Ureter (tissue), 1 donor: ENCODE data around the gene HNF1A. TPM values are rescaled to one million over a fixed set of nuclear protein-coding genes. Genes with fewer than 3 reads are reported as not detected.

Experiments
- DNase-seq: peaks from one replicate; pipeline ENCODE4 v3.0.0-alpha.2; 2020; ENCODE audit warnings: low spot score
- total RNA-seq: library from RNA; stranded (reverse); gene quantifications from one replicate; pipeline ENCODE4 v1.2.4, GENCODE V29; 2023
- donor health status: DM: yes; HTN: yes; CAD: no.

Gene HNF1A
- total RNA-seq, 1 donor from 2014 or later = not detected

GRCh38 chr12:120988658-120989057 is 10.3 kb downstream of the HNF1A start:
- no peak for DNase-seq

GRCh38 chr12:120989687-120990086 is 11.3 kb downstream of the HNF1A start:
- no peak for DNase-seq

GRCh38 chr12:120990487-120991055 is 12.2 kb downstream of the HNF1A start:
- no peak for DNase-seq

- no peak for DNase-seq
These were observed 13.6 kb downstream of the HNF1A start for GRCh38 chr12:120991965-120992364.

DNA sequence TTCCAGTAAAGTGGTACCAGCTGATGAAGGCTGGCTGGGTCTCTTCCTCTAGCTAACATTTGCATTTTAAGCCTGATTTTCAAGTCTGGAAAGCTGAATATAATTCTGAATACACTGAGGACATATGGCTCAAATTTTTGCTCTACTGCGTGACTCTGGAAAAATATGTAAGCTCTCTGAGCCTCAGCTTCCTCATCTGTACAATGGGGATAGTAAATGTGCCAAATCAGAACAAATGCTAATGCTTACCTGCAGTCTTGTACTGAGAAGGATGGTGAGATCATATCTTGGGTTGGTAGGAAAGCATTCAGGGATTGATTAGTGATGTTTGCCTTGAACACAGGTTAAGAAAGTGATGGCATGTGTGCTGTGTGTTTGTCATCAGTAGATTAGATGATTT is 14.6 kb downstream of the HNF1A start:
- no peak for DNase-seq

DNA sequence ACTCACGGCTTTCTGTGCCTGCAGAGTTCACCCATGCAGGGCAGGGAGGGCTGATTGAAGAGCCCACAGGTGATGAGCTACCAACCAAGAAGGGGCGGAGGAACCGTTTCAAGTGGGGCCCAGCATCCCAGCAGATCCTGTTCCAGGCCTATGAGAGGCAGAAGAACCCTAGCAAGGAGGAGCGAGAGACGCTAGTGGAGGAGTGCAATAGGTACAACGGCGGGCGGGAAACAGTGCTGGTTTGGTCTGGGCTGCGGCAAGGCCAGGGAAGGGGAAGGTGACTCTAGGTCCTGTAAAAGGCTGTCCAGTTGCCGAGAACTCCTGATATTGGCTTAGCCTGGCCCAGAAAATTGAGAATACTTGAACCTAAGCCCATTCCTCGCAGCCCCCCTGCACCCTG is 15.2 kb downstream of the HNF1A start:
- no peak for DNase-seq

DNA sequence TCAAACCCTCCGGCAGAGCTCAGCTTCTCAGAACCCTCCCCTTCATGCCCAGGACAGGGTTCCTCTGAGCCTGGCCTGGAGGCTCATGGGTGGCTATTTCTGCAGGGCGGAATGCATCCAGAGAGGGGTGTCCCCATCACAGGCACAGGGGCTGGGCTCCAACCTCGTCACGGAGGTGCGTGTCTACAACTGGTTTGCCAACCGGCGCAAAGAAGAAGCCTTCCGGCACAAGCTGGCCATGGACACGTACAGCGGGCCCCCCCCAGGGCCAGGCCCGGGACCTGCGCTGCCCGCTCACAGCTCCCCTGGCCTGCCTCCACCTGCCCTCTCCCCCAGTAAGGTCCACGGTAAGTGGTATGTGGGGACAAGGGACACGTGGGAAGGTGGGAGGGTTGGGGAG is 15.7 kb downstream of the HNF1A start:
- DNase-seq = no peak

- DNase-seq = no peak
These were observed 16.4 kb downstream of the HNF1A start for GRCh38 chr12:120994589-120995337.

DNA sequence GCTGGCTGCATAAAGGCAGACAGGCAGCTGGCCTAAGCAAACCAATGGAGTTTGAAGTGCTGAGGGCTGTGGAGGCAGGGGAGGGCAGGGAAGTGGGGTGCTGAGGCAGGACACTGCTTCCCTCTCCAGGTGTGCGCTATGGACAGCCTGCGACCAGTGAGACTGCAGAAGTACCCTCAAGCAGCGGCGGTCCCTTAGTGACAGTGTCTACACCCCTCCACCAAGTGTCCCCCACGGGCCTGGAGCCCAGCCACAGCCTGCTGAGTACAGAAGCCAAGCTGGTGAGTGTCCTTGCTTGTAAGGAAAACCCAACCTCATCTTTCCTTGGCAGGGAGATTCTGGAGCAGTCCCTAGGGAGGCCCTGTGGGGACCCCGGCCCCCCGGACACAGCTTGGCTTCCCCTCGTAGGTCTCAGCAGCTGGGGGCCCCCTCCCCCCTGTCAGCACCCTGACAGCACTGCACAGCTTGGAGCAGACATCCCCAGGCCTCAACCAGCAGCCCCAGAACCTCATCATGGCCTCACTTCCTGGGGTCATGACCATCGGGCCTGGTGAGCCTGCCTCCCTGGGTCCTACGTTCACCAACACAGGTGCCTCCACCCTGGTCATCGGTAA is 17.9 kb downstream of the HNF1A start:
- DNase-seq = no peak

DNA sequence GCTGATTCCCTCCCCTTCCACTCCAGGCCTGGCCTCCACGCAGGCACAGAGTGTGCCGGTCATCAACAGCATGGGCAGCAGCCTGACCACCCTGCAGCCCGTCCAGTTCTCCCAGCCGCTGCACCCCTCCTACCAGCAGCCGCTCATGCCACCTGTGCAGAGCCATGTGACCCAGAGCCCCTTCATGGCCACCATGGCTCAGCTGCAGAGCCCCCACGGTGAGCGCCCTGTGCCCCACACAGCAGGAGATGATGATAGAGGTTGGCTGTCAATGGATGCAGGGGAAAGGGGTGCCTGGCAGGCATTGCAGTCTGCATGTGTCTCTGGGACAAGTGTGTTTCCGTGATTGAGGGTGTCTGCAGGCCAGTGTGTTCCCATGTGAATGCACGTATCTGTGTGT is 19.1 kb downstream of the HNF1A start:
- no peak for DNase-seq

DNA sequence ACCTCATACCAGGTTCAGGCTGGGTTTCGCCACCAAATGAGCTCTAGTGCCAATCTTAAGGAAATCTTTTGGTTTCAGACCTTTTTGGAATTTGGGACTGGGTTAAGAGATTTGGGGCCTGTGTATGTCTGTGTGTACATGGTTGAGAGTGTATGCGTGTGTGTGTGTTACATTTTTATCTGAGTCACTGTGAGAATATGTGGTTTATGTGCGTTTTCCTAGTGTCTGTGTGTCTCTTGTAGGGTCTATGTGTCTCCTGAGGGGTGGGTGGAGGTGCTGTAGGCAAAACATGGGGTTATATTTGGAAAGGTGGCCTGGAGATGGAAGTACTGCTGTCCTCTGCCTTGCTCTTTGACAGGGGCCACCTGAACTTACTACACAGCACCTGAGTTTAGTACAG is 20.1 kb downstream of the HNF1A start:
- DNase-seq = no peak

DNA sequence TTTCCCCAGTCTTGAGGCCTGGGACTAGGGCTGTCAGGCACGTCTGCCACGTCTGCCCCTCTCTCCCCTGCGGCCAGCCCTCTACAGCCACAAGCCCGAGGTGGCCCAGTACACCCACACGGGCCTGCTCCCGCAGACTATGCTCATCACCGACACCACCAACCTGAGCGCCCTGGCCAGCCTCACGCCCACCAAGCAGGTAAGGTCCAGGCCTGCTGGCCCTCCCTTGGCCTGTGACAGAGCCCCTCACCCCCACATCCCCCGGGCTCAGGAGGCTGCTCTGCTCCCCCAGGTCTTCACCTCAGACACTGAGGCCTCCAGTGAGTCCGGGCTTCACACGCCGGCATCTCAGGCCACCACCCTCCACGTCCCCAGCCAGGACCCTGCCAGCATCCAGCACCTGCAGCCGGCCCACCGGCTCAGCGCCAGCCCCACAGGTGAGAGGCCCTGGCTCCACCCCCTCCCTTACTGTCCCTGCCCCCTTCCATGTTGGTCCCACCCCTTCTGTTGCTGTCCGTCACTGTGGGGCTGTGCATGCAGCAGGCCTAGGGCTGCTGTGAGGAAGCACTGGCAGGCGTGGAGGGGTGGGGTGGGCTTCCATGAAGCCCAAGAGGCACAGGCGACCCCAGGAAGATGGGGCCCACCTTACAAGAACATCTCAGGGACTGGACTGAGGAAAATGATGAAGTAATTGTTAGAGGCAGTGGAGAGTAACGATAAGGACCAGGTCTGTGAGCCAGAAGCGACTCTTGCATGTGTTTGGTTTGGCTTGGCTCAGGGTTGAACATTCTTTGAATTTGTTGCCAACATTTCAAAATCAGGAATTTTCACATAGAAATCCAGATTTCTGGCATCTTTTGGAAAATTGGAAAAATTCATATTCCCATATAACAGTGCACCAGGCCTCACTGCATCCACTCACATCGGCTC is 21.1 kb downstream of the HNF1A start:
- no peak for DNase-seq

- no peak for DNase-seq
These were observed 22.2 kb downstream of the HNF1A start for GRCh38 chr12:121000530-121000929.

- DNase-seq = no peak
These were observed 22.7 kb downstream of the HNF1A start for GRCh38 chr12:121001060-121001459.

DNA sequence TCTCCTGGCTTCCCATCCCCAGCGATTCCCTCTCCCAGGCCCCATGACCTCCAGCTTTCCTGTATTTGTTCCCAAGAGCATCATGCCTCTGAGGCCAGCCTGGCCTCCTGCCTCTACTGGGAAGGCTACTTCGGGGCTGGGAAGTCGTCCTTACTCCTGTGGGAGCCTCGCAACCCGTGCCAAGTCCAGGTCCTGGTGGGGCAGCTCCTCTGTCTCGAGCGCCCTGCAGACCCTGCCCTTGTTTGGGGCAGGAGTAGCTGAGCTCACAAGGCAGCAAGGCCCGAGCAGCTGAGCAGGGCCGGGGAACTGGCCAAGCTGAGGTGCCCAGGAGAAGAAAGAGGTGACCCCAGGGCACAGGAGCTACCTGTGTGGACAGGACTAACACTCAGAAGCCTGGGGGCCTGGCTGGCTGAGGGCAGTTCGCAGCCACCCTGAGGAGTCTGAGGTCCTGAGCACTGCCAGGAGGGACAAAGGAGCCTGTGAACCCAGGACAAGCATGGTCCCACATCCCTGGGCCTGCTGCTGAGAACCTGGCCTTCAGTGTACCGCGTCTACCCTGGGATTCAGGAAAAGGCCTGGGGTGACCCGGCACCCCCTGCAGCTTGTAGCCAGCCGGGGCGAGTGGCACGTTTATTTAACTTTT is 23.6 kb downstream of the HNF1A start:
- no peak for DNase-seq

GRCh38 chr12:121003650-121004049 is 25.3 kb downstream of the HNF1A start:
- no peak for DNase-seq

DNA sequence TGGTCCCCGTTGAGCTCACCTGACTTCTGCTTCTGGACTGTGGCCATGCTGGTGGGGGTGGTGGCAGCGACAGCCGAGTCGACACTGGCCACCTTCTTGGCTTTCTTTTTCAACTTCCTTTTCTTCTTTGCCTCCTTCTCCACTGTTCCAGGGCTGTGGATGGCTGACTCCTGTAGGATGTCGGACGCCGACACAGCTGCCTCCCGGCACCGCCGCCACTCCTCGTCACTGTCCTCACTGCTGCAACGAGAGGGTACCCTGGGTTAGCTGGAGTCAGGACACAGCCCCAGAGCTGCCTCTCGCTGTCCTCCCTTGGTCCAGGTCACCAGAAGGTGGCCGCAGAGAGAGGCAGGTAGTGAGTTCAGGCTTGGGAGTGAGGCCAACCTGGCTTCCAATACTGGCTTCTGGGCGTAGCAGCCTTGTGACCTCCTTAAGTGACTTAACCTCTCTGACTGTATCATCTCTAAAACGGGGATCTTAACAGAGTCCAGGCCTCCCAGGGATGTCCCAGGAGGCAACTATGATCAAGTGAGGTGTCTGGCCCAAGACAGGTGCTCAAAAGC is 26.0 kb downstream of the HNF1A start:
- DNase-seq = no peak

DNA sequence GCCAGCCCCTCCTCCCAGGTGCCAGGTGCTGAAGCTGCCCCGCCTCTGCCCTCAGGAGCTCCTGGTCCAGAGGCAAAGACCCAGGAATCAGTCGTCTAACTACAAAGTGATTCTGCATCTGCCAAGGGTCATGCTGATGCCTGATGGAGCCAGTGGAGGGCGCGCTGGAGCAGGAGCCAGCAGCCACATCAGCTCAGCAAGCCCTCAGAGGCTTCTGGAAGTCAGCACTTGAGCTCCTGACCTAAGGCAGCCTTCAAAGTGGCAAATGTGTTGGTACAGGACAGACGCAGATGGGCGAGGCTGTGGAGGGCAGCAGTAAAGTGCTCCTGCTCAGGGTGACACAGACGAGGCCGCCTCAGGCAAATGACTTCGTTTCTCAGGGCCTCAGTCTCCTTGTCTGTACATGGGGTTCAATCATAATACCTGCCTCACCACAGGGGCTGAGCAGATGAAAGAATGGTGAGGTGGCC is 27.0 kb downstream of the HNF1A start:
- DNase-seq = no peak

DNA sequence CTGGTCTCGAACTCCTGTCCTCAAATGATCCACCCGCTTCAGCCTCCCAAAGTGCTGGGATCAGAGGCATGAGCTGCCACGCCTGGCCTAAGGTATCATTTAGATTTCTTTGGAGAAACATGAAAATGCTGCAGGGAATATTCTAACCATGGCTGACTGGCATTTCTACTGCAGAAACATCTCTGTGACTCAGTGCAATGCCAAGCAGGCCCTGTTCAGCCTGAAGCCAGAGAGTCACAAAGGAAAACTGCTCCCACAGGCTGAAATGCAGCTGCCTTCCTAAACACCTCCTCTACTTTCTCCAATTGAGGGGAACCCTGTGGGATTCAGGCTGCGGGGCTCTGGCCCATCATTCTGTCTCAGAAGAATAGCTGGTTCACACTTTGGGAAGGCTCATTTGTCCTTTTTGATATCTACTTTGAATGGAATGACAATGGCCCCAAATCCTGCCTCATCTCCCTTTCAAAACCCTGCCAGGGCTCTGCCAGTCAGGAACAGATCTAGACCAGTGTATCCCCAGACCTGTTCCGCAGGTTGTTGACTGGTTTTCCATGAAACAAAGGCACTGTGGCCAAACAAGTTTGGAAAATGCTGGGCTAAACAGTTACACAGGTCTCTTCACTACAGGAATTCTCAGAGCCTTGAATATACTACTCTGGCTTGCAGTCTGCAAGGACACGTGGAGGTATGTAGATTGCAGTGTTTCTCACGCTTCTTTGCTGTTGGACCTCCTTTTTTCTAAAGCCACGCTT is 30.2 kb downstream of the HNF1A start:
- DNase-seq = no peak

DNA sequence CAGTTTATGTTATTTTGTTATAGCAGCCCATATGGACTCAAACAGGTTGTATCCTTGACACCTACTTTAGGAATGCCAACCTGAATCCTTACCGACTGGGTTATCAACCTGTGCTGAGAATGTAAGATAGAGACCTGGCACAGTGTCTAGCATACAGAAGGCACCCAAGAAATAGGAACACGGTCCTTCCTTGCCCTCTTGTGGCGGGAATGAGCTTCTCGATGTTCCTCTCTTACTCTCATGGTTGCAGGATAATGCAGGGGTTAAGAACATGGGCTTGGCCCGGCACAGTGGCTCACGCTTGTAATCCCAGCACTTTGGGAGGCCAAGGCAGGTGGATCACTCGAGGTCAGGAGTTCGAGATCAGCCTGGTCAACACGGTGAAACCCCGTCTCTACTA is 31.4 kb downstream of the HNF1A start:
- no peak for DNase-seq

DNA sequence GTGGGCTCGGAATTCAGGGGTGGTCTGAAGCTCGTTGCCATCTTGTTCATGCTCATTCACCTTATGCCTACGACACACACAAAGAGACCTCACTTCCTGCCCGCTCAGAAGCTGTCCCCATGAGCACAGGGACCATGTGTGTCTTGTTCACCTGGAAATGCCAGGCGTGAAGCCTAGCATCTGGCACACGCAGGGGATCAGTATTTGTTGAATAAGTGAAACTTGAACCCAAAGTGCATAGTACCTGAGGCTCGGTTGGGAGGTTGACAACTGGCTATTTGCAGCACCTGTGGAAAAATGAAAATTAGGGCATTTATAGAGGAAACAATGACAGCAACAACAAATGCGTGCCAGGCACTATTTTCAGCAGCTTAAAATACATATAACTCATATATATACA is 32.5 kb downstream of the HNF1A start:
- no peak for DNase-seq
